GM23338 (cell line): ENCODE results near the gene MAPK7. TPM values are rescaled to one million over a fixed set of nuclear protein-coding genes. Genes with fewer than 3 reads are reported as not detected.

Experiments used
- ATAC-seq: fragments of 200-7000 bp; cut with Tn5 transposase; 3 replicates; pipeline ENCODE4 v1.9.1; 2020
- DNase-seq: peaks from one replicate; pipeline ENCODE4 v3.0.0-alpha.2; 2015; ENCODE audit warnings: low spot score
- H2AFZ ChIP-seq: fragments of 200-600 bp; sonication (generic); 2 replicates; pipeline ENCODE4 v1.8.0; 2016; ENCODE audit warnings: antibody characterized with exemption, mild to moderate bottlenecking, moderate library complexity
- H3F3A ChIP-seq: fragments of 200-600 bp; sonication (generic); replicated peaks from 2 replicates; pipeline ENCODE4 v1.8.0; 2017; ENCODE audit warnings: antibody characterized with exemption, mixed run types, low read depth
- H3K27ac ChIP-seq: fragments of 200-600 bp; sonication (generic); 2 replicates; pipeline ENCODE4 v1.6.1; 2016; ENCODE audit warnings: low read depth
- H3K27me3 ChIP-seq: fragments of 200-600 bp; sonication (generic); 2 replicates; pipeline ENCODE4 v1.8.0; 2016; ENCODE audit warnings: mild to moderate bottlenecking, mixed run types, moderate library complexity; ENCODE audit not compliant: insufficient read depth
- H3K36me3 ChIP-seq: fragments of 200-600 bp; sonication (generic); 2 replicates; pipeline ENCODE4 v1.8.0; 2016; ENCODE audit warnings: mild to moderate bottlenecking; ENCODE audit not compliant: insufficient read depth
- H3K4me1 ChIP-seq: fragments of 200-600 bp; sonication (generic); 2 replicates; pipeline ENCODE4 v1.8.0; 2016; ENCODE audit warnings: mild to moderate bottlenecking, moderate library complexity; ENCODE audit not compliant: insufficient read depth
- H3K4me2 ChIP-seq: fragments of 200-600 bp; sonication (generic); 2 replicates; pipeline ENCODE4 v1.7.1; 2017; ENCODE audit warnings: mixed run types
- H3K4me3 ChIP-seq: fragments of 200-600 bp; sonication (generic); 2 replicates; pipeline ENCODE4 v1.6.1; 2016; ENCODE audit warnings: mixed run types
- H3K79me2 ChIP-seq: fragments of 200-600 bp; sonication (generic); replicated peaks from 2 replicates; pipeline ENCODE4 v1.8.0; 2017; ENCODE audit warnings: mild to moderate bottlenecking; ENCODE audit not compliant: insufficient read depth
- H3K9me2 ChIP-seq: fragments of 200-600 bp; sonication (generic); 2 replicates; pipeline ENCODE4 v1.8.0; 2017; ENCODE audit not compliant: insufficient read depth
- H4K20me1 ChIP-seq: fragments of 200-600 bp; sonication (generic); replicated peaks from 2 replicates; pipeline ENCODE4 v1.8.0; 2017; ENCODE audit warnings: mild to moderate bottlenecking; ENCODE audit not compliant: insufficient read depth
- H3K27ac Mint-ChIP-seq: 2 replicates; pipeline ENCODE4 v1.8.0; 2020; ENCODE audit warnings: inconsistent platforms, mild to moderate bottlenecking, moderate library complexity, mixed read lengths
- H3K27me3 Mint-ChIP-seq: 3 replicates; pipeline ENCODE4 v1.8.0; 2022; ENCODE audit warnings: low read depth, mild to moderate bottlenecking, moderate library complexity, mixed read lengths, inconsistent platforms; ENCODE audit not compliant: insufficient read depth, poor library complexity
- H3K36me3 Mint-ChIP-seq: 3 replicates; pipeline ENCODE4 v1.8.0; 2021; ENCODE audit warnings: low read depth, mild to moderate bottlenecking, inconsistent platforms, moderate library complexity, mixed read lengths
- H3K4me1 Mint-ChIP-seq: 3 replicates; pipeline ENCODE4 v1.8.0; 2020; ENCODE audit warnings: mild to moderate bottlenecking, inconsistent platforms, mixed read lengths
- H3K4me3 Mint-ChIP-seq: 3 replicates; pipeline ENCODE4 v1.8.0; 2021; ENCODE audit warnings: moderate library complexity, mild to moderate bottlenecking, inconsistent platforms, mixed read lengths
- H3K9me3 Mint-ChIP-seq: 3 replicates; pipeline ENCODE4 v1.8.0; 2020; ENCODE audit warnings: moderate library complexity, mild to moderate bottlenecking, inconsistent platforms, mixed read lengths
- CREB1 ChIP-seq: fragments of 250-450 bp; sonication (Bioruptor Pico); IDR thresholded peaks from 2 replicates; pipeline ENCODE4 v1.5.0; 2020; ENCODE audit warnings: low read depth, mild to moderate bottlenecking, moderate library complexity
- ETS1 ChIP-seq: IDR thresholded peaks from 2 replicates; pipeline ENCODE4 v1.6.1; 2016; ENCODE audit warnings: antibody characterized with exemption
- EZH2 ChIP-seq: fragments of 200-600 bp; sonication (generic); IDR thresholded peaks from one replicate; pipeline ENCODE4 v1.8.0; 2017; ENCODE audit warnings: antibody characterized with exemption, mild to moderate bottlenecking, low read depth; ENCODE audit not compliant: unreplicated experiment
- EZH2phosphoT487 ChIP-seq: fragments of 200-600 bp; sonication (generic); IDR thresholded peaks from one replicate; pipeline ENCODE4 v1.8.1; 2018; ENCODE audit warnings: antibody characterized with exemption; ENCODE audit not compliant: unreplicated experiment
- JUNB ChIP-seq: IDR thresholded peaks from one replicate; pipeline ENCODE4 v1.6.1; 2016; ENCODE audit warnings: antibody characterized with exemption; ENCODE audit not compliant: unreplicated experiment
- NANOG ChIP-seq: IDR thresholded peaks from 2 replicates; pipeline ENCODE4 v1.6.1; 2016; ENCODE audit warnings: antibody characterized with exemption, borderline replicate concordance
- POLR2AphosphoS5 ChIP-seq: IDR thresholded peaks from 2 replicates; pipeline ENCODE4 v1.6.1; 2016; ENCODE audit warnings: antibody characterized with exemption, low read depth
- STAT1 ChIP-seq: IDR thresholded peaks from one replicate; pipeline ENCODE4 v1.6.1; 2016; ENCODE audit warnings: antibody characterized with exemption; ENCODE audit not compliant: unreplicated experiment
- ZNF114 ChIP-seq: fragments of 250-450 bp; sonication (Bioruptor Pico); IDR thresholded peaks from 2 replicates; pipeline ENCODE4 v1.5.0; 2020; ENCODE audit warnings: mild to moderate bottlenecking, moderate library complexity
- ZNF331 ChIP-seq: fragments of 250-450 bp; sonication (Bioruptor Pico); IDR thresholded peaks from 2 replicates; pipeline ENCODE4 v1.5.0; 2020; ENCODE audit warnings: low read depth, mild to moderate bottlenecking, moderate library complexity
- polyA plus RNA-seq: library from polyadenylated mRNA; unstranded; fragments of >200 nt; fragmentation: Nextera tagmentation; extraction: Ambion mirVana; gene quantifications from 2 replicates; pipeline ENCODE4 v1.2.1, GENCODE V29; 2016
- total RNA-seq: library from RNA; depleted of rRNA; stranded (reverse); fragments of >200 nt; shearing (Covaris generic); gene quantifications from 2 replicates; pipeline ENCODE4 v1.2.3, GENCODE V29; 2014
- TF ChIP-seq, protein P1 (sequence below): fragments of 250-450 bp; sonication (Bioruptor Pico); IDR thresholded peaks from 2 replicates; pipeline ENCODE4 v1.5.0; 2020; ENCODE audit warnings: mild to moderate bottlenecking, moderate library complexity
- TF ChIP-seq, protein P2 (sequence below): IDR thresholded peaks from one replicate; pipeline ENCODE4 v1.6.1; 2018; ENCODE audit warnings: antibody characterized with exemption; ENCODE audit not compliant: unreplicated experiment
- TF ChIP-seq, protein P3 (sequence below), 2 experiments: fragments of 200-600 bp in 1 of 2; sonication (generic) in 1 of 2; conservative IDR thresholded peaks; 2 replicates each; pipeline versions ENCODE4 v1.5.1 to v1.6.1; 2016 to 2017; ENCODE audit warnings: antibody characterized with exemption in 2 of 2, low read depth in 2 of 2, mild to moderate bottlenecking in 2 of 2, moderate library complexity in 1 of 2

The MAPK7 gene
- total and polyA plus RNA-seq, 2 experiments from 2014 or later, result 15.5 to 53.1 TPM

- Histone ChIP-seq H3K36me3 (no peaks in the 10 kb centered on the region; the same call in 1 of the 2 replicates), H3K27ac (peak overlapping the region; percentile 90), H3K4me1 (peaks cover 29% of the 10 kb centered on the region), H3K9me2 (no peaks in the 10 kb centered on the region), H2AFZ (no peak overlapping the region; the same call in 1 of the 2 replicates), H3K79me2 (no peaks in the 10 kb centered on the region), H3K27me3 (no peaks in the 10 kb centered on the region), H3K4me2 (peak overlapping the region; percentile 78), H4K20me1 (no peaks in the 10 kb centered on the region), H3K4me3 (no peak overlapping the region), H3F3A (peaks cover 12% of the 10 kb centered on the region)
- no peak for DNase-seq
- H3K27ac Mint-ChIP-seq, result peak overlapping the region; percentile 88
- peaks cover 29% of the 10 kb centered on the region for H3K36me3 Mint-ChIP-seq
- ATAC-seq, result no peak
- peaks cover 55% of the 10 kb centered on the region for H3K4me1 Mint-ChIP-seq
- peak overlapping the region; percentile 44; the same call in 2 of the 3 replicates for H3K4me3 Mint-ChIP-seq
- H3K27me3 Mint-ChIP-seq, result peaks cover 8% of the 10 kb centered on the region
- TF ChIP-seq STAT1 (no peak), CREB1 (CRISPR knock-in tag) (no peak), JUNB (no peak), ZNF114 (no peak), EZH2 (no peak), POLR2AphosphoS5 (no peak; the same call in 1 of the 2 replicates), EZH2phosphoT487 (no peak), ETS1 (no peak), NANOG (no peak), ZNF331 (no peak)
- TF ChIP-seq, protein P1, sequence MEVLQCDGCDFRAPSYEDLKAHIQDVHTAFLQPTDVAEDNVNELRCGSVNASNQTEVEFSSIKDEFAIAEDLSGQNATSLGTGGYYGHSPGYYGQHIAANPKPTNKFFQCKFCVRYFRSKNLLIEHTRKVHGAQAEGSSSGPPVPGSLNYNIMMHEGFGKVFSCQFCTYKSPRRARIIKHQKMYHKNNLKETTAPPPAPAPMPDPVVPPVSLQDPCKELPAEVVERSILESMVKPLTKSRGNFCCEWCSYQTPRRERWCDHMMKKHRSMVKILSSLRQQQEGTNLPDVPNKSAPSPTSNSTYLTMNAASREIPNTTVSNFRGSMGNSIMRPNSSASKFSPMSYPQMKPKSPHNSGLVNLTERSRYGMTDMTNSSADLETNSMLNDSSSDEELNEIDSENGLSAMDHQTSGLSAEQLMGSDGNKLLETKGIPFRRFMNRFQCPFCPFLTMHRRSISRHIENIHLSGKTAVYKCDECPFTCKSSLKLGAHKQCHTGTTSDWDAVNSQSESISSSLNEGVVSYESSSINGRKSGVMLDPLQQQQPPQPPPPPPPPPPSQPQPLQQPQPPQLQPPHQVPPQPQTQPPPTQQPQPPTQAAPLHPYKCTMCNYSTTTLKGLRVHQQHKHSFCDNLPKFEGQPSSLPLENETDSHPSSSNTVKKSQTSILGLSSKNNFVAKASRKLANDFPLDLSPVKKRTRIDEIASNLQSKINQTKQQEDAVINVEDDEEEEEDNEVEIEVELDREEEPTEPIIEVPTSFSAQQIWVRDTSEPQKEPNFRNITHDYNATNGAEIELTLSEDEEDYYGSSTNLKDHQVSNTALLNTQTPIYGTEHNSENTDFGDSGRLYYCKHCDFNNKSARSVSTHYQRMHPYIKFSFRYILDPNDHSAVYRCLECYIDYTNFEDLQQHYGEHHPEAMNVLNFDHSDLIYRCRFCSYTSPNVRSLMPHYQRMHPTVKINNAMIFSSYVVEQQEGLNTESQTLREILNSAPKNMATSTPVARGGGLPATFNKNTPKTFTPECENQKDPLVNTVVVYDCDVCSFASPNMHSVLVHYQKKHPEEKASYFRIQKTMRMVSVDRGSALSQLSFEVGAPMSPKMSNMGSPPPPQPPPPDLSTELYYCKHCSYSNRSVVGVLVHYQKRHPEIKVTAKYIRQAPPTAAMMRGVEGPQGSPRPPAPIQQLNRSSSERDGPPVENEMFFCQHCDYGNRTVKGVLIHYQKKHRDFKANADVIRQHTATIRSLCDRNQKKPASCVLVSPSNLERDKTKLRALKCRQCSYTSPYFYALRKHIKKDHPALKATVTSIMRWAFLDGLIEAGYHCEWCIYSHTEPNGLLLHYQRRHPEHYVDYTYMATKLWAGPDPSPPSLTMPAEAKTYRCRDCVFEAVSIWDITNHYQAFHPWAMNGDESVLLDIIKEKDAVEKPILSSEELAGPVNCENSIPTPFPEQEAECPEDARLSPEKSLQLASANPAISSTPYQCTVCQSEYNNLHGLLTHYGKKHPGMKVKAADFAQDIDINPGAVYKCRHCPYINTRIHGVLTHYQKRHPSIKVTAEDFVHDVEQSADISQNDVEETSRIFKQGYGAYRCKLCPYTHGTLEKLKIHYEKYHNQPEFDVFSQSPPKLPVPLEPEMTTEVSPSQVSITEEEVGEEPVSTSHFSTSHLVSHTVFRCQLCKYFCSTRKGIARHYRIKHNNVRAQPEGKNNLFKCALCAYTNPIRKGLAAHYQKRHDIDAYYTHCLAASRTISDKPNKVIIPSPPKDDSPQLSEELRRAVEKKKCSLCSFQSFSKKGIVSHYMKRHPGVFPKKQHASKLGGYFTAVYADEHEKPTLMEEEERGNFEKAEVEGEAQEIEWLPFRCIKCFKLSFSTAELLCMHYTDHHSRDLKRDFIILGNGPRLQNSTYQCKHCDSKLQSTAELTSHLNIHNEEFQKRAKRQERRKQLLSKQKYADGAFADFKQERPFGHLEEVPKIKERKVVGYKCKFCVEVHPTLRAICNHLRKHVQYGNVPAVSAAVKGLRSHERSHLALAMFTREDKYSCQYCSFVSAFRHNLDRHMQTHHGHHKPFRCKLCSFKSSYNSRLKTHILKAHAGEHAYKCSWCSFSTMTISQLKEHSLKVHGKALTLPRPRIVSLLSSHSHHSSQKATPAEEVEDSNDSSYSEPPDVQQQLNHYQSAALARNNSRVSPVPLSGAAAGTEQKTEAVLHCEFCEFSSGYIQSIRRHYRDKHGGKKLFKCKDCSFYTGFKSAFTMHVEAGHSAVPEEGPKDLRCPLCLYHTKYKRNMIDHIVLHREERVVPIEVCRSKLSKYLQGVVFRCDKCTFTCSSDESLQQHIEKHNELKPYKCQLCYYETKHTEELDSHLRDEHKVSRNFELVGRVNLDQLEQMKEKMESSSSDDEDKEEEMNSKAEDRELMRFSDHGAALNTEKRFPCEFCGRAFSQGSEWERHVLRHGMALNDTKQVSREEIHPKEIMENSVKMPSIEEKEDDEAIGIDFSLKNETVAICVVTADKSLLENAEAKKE, result no peak
- TF ChIP-seq, protein P2, sequence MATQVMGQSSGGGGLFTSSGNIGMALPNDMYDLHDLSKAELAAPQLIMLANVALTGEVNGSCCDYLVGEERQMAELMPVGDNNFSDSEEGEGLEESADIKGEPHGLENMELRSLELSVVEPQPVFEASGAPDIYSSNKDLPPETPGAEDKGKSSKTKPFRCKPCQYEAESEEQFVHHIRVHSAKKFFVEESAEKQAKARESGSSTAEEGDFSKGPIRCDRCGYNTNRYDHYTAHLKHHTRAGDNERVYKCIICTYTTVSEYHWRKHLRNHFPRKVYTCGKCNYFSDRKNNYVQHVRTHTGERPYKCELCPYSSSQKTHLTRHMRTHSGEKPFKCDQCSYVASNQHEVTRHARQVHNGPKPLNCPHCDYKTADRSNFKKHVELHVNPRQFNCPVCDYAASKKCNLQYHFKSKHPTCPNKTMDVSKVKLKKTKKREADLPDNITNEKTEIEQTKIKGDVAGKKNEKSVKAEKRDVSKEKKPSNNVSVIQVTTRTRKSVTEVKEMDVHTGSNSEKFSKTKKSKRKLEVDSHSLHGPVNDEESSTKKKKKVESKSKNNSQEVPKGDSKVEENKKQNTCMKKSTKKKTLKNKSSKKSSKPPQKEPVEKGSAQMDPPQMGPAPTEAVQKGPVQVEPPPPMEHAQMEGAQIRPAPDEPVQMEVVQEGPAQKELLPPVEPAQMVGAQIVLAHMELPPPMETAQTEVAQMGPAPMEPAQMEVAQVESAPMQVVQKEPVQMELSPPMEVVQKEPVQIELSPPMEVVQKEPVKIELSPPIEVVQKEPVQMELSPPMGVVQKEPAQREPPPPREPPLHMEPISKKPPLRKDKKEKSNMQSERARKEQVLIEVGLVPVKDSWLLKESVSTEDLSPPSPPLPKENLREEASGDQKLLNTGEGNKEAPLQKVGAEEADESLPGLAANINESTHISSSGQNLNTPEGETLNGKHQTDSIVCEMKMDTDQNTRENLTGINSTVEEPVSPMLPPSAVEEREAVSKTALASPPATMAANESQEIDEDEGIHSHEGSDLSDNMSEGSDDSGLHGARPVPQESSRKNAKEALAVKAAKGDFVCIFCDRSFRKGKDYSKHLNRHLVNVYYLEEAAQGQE, result no peak
- TF ChIP-seq, protein P3, sequence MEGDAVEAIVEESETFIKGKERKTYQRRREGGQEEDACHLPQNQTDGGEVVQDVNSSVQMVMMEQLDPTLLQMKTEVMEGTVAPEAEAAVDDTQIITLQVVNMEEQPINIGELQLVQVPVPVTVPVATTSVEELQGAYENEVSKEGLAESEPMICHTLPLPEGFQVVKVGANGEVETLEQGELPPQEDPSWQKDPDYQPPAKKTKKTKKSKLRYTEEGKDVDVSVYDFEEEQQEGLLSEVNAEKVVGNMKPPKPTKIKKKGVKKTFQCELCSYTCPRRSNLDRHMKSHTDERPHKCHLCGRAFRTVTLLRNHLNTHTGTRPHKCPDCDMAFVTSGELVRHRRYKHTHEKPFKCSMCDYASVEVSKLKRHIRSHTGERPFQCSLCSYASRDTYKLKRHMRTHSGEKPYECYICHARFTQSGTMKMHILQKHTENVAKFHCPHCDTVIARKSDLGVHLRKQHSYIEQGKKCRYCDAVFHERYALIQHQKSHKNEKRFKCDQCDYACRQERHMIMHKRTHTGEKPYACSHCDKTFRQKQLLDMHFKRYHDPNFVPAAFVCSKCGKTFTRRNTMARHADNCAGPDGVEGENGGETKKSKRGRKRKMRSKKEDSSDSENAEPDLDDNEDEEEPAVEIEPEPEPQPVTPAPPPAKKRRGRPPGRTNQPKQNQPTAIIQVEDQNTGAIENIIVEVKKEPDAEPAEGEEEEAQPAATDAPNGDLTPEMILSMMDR (conservative IDR thresholded peaks at IDR 0.05; ENCODE audit: low read depth in 2 of 2), result no peak
- H3K9me3 Mint-ChIP-seq, result no peaks in the 10 kb centered on the region; the same call in 2 of the 3 replicates
These were observed 9.7 kb downstream of the MAPK7 start for GRCh38 chr17:19387921-19388521.
